Stimulated activated CD8-positive, alpha-beta memory T cell treated with anti-CD3 and anti-CD28 coated beads, Interleukin-2, amount 100 ng/mL, for 1 hour (primary cell): Measurements from ENCODE around the gene DPYD.

Experiments
- DNase-seq, 2 donors: peaks; one replicate each; pipeline ENCODE4 v3.0.0-alpha.2; 2020; ENCODE audit warnings: low read depth in 2 of 2

Gene DPYD

DNA sequence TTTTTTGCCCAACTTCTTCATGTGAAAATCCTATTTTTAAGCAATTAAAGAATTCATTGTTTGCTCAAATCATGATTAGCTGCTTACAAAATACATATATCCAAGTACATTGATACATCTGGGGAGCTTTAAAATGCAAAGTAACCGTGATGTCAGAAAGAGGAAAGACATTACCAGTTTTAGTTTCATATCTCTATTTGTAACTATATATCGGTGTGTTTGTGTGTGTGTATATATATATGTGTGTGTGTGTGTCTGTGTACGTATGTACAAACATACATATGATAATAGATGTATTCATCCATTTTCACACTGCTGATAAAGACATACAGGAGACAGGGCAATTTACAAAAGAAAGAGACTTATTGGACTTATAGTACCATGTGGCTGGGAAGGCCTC, 310.1 kb downstream of the DPYD start:
- no peak for DNase-seq

DNA sequence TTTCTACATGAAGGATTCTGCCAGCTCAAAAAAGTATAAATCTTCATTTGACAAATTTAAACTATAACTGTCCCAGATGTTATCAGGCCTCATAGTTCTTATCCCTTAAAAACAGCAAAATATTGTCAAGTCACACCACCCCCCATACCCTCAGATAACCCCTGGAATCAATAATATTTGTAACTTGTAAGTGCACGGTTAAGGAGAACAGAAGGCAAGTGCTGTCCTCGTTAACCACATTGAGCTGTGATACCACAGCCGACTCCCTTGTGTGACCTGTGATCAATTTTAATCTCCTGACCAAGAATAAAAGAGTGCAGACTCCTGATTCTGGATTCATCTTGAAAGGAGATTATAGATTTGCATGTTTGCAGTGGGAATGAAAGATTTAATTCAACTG, 310.7 kb downstream of the DPYD start:
- no peak for DNase-seq

DNA sequence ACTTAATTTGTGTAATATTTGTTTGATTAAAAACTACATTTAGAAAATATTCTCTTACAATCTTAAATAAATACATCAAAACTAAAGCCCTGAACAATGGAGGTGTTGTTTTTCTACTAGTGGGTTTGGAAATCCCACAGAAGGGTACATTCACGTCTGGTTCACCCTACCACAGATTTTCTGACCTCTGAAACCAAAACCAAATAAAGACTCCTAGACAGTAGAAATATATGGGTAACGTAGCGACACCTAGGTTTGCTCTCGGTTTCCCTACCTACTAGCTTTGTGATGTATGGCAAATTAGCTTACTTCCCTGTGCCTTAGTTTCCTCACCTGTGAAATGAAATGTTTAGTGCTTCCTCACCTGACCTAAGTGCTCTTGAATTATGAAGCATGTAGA, 312.6 kb downstream of the DPYD start:
- no peak for DNase-seq

DNA sequence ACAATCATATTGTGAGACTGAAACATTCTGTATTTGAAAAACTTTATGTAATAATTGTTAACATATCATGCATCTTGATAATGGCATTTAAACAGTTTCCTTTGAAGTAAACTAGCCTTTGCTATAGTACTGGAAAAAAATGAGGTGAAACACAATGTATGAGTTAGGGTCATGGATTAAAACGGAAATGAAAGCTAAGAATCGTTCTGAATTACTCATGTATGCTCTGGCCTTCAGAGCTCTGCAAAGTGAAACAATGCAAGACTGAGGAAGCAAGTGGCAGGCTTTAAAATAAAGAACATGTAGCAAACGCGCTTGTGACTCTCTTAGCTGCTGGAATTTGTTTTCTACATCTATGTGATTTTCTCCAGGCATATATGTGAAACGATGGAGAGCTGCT, 317.1 kb downstream of the DPYD start:
- no peak for DNase-seq

DNA sequence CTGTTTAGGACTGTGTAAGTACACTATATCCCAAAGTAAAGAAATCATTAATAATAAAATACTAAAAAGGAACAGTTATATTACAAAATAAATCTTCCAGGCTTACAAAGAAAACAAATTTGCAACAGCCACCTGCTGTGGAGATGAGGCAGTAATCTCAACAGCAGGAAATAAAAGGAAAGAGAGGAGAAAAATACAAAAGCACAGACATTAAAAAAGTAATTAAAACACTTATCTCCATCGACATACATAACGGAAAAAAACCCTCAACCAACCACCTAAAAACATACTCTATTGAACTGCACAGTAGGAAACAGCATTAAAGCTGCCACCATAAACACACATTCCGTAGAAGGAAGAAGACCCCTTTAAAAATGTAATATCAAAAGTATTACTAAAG, 317.6 kb downstream of the DPYD start:
- DNase-seq: no peak

DNA sequence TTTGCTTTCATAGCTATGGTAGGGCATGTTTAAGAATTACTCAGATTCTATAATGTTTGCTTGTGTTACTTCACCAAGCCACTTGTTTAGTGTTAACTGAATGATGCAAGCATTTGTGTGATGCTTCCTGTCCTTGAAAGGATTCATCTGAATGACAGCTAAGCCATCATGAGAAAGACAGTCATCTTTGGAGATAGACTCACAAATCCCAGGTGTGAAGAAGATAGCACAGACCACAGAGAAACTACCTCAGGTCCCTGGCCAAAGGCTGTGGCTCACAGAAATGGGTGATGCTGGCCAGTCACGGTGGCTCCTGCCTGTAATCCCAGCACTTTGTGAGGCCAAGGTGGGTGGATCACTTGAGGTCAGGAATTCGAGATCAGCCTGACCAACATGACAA, 321.4 kb downstream of the DPYD start:
- no peak for DNase-seq

DNA sequence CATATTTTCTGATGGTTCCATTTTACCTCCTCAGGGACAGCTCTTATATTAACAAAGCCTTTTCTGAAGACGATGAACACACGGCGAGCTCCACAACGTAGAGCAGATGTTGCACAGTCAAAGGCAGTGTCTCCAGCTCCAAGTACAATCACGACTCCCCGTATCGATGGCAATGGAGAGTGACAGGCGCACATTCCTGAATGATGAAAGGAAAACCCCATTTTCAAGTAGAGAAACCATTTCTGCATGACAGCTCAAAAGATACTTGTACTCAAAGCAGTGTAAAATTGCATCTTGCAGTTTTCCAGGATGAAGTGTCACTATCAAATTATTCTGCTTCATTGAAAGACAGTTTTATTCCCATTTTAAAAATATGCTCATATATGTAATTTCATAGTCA, 327.6 kb downstream of the DPYD start:
- DNase-seq: no peak

DNA sequence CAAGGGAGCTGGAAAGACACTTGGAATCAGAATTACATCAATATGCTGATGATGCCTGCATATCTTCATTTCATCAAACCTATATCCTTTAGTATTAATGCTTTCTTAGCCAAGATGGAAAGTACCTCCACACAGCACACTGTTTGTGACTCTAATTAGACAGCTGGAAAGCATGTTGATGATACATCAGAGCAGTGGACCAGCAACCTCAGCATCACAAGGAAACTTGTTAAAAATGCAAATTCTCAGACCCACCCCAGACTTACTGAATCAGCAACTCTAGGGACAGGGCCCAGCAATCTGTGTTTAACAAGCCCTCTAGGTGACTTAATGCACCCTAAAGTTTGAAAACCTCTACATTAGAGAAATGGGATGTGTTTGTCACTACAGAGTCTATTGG, 332.1 kb downstream of the DPYD start:
- DNase-seq: no peak

DNA sequence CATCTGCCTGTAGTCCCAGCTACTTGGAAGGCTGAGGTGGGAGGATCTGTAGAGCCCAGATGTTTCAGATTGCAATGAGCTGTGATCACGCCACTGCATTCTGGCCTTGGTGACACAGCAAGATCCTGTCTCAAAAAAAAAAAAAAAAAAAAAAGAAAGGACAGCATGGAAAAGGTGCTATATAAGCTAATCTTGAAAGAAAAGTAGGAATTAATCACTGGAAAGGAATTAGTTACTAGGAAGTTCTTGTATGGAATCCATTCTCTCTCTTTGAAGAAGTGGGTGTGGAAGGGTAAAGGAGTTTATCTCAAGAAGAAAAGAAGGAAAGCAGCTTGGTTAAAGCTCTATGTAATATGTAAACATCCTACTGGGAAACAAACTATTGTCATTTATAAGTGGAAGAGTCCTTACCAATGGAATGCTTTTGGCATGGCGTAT, 339.2 kb downstream of the DPYD start:
- no peak for DNase-seq

DNA sequence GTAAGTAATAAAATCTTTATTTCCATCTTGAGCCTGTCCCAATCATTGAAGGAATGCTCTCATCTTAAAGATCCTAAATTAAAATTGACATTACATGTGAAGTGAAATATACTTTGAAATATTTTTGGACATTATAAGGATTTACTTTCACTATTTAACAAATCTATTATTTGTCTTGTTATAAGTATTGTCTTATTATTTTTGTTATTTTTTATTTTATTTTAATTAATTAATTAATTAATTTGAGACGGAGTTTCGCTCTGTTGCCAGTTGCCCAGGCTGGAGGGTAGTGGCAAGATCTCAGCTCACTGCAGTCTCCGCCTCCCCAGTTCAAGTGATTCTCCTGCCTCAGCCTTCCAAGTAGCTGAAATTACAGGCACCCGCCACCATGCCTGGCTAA, 343.2 kb downstream of the DPYD start:
- DNase-seq: no peak

DNA sequence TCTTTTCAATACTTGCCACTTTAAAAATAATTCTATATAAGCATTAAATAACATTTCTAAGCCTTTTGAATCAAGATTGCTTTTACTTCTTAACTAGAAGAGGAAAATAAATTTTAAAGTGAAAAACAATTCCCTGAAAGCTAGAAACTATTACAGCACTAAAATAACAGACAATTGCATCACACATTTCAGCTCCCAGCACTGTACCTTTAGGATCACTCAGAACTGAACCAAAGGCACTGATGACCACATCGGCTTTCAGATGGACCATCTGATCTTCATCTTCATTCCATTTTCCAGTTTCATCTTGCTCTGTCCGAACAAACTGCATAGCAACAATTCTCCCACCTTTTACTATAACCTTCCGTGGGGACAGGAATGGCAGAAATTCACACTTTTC, 347.3 kb downstream of the DPYD start:
- no peak for DNase-seq

DNA sequence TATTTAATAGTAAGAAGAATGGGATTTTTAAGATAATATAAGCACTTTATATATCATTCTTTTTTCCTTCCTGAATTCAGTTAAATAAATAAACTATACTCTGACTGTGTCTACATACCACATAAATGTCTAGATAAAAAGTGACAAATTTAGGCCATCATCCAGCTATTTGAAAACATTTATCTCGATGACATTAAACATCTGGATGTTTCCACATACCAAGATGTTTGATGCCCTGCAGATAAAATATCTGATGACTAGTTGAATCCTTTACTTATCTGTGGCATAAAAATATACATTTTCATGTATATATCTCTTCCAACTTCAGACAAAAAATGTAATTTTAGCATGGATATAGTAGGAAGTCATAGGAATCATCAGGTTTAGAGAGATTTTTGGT, 348.3 kb downstream of the DPYD start:
- no peak for DNase-seq

DNA sequence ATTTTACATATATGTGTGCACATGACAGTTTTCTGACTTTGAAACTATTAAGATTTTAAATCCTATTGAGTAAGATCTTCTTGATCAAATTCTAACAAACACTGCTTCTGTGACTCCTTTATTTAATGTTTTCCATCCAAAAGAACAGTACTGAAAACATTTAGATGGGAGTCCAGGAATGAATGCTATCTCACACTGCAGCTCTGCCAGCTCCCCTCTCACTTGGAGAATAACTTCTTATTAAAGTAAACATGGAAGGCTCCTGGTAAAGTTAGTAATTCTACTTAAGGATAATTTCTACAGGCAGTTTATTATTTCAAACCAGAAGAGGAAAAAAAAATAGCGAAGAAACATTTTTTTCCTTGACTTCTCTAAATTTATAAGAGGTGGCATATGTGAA, 349.1 kb downstream of the DPYD start:
- DNase-seq: no peak

DNA sequence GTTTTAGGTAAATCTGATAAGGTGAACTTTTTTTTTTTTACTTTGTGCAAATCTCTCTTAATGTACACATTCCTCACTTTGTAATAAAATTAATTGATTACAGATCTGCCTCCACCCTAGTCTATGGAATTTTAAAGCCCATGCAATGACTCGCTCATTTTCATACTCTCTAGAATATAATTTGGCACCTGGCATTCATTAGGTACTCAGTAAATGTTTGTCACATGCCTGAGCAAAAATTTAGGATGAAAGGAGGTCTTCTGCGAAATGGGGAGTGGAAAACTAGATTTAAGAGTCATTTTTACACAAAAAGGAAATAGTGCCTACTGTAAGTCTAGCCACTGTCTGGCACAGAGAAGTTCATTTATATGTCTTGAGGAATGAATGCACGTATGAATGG, 350.1 kb downstream of the DPYD start:
- DNase-seq: no peak

DNA sequence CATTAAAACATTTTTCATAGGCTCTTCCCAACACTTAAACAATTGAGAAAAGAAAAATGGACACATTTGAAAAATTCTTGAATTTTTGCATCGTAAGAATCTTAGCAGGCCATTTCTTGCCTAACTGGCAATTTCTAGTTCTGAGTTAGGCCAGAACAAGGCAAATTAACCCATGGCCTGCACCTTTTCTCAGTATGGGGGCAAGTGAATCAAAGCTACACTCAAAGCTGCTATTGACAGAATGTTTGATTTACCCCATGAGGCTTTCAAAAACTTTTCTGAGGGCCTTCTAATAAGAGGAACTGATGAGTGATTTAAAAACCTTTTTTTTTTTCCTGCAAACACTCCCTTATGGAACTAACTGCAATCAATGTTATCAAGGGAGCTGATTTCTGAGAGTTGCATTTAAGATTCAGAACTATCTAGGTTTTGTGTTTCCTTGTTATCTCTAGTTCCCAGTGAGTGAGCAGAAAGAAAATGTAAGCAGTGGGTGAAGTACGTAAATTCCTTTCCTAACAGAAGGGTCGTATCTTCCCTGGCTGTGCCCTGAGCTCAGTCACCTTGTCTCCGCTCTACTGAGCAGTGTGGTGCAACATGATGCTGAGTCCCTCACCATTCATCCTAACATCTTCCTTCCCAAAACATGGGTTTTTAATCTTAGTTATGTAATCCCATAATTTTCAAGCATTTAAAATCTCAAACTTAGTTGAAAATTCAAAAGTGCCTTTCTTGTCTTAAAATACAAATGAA, 353.7 kb downstream of the DPYD start:
- no peak for DNase-seq

DNA sequence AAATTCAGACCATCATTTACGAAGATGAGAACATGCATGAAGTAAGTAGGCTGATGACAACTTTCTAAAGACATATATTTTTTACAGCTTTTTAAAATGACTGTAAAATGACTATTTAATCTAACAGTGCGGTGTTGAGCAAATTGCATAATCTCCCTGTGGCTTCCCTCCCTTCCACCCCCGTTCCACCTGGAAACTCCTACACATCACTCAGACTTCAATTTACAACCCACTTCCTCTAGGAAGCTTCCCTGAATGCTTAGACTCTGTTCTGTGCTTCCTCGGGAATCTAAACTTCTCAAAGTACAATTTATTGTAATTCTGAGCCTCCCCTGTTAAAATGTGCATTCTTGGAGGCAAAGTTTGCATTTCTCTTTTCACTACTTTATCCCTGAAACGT, 354.9 kb downstream of the DPYD start:
- no peak for DNase-seq

DNA sequence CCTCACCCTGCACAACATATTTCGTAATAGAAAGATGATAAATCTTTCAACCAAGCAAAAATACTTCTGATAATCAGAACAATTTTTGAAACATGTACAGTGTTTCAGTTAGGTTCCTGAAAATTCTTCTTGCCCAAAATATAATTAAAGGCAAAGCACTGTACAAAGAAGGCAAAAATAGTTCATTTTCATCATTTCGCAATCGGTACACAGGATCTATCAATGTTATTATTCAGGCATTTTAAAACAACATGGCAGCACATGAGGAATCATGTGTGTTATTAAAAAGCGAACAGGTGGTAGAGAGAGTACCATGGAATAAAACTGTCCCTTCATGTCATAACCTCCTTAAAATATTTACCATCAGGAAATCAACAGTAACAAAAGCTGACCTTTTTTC, 356.9 kb downstream of the DPYD start:
- no peak for DNase-seq

DNA sequence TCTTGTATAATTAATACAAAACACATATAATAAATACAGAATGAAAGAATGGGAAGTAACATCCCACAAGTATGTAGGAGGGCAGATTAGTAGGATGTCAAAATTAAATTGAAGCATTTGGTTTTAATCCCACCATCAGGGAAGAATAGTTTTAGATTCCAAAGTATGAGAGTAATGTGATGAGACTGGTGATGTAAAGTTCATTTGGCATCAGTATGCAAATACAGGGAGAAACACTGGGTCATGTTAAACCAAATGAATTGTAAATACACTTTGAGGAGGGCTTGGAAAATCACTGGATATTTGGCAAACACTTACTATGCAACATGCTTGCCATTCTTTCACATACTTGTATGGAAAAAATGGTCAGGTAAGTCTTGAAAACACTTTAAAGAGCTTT, 358.8 kb downstream of the DPYD start:
- no peak for DNase-seq

DNA sequence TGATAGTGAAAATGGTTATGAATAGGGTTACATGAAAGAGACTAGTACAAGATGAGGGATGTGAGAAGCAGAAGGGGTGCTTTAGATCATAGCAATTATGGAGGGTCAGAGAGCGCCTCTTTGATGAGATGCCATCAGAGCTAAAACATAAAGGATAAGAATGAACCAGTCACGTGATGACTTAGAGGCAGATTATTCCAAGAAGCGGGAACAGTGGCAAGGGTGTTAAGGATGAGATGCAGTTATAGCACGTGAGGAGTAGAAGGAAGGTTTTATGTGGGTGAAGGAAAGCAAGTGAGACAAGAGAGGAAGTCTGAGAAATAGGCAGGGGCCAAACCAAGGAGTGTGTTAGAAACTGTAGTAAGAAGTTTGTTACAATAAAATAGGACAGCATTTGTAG, 360.1 kb downstream of the DPYD start:
- no peak for DNase-seq

DNA sequence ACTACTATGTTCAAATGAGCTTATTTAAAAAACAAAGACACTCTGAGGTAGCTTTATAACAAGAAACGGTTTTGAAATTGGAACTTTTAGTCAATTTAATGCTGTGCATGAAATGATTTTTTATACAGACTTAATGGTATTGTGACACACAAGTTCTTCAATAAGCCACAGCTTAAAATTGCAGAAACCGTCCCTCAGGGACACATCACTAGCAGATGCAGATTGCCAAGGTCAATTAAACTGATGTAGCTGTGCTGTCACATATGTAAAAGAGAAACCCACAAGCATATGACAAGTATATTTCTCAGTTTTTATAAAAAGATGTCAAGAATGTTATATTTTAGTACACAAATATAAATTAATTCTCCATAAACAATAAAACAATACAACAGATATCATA, 366.9 kb downstream of the DPYD start:
- DNase-seq: no peak

DNA sequence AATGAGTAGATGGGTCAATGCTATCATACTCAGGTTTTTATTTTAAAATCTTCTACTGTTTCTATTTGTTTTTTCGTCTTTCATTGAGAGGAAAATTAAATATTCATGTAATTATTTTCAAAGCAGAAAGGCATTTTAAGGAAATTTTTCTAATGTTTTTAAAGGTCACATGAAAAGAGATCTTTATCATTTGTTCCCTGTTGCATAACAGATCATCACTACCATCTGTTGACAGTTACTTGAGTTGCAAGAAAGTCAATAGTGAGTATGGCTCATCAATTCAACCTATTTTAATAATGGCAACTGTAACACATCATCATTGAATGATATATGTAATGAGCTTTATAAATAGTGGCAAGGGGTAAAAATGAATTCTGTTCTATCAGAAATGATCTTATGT, 369.7 kb downstream of the DPYD start:
- DNase-seq: no peak

DNA sequence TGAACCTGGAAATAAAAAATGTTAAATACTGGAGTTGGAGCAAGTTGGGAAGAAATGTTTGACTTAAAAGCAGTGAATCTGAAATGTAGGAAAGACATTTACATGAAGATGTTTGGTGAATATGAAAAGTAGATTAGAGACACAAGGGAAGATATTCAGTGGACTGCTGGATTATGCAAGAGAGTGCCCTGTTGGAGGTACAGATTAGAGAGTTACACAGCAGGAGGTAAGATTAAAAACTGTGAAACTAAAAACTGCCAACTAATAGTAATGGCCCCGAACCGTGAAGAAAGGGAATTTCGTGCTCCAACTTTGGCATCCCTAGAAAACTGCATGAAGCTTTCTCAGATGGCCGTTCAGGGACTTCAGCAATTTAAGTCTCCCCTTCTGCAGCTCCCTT, 375.4 kb downstream of the DPYD start:
- DNase-seq: no peak

DNA sequence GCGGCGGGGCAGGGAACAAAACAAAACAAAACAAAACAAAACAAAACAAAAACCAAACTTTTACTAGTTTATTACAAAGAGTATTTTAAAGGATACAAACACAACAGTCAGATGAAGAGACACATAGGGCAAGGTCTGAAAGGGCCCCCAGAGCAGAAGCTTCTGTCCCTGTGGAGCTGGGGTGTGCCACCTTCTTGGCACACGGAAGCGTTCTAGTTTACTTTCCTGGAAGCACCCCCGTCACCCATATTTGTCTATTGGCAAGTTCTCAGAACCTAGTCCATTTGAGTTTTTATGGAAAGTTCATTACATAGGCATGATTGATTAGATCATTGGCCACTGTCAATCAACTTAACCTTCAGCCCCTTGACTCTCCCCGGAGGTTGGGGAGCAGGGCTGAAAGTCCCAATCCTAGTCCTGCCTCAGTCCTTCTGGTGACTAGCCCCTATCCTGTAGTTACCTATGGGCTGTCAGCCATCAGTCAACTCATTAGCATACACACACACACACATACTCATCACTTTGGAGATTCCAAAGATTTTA, 380.4 kb downstream of the DPYD start:
- no peak for DNase-seq

DNA sequence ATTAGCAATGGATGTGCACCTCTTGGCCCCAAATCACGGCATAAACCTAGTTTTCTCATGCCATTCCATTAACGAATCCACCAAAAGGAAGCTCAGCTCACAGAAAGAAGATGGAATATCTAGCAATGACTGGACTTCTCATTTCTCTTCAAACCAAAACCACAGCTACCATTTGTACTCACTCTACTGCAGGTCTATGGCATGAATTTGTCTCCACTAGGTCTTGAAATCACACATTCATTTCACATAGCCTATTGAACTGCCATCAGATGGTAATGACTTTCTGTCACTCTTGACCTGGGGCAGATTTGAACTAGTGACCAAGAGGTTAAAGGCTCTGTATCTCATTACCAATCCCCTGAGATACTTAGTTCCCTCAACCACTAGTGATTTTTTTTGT, 382.7 kb downstream of the DPYD start:
- DNase-seq: no peak
